GM18526 (cell line): ENCODE results near the gene CADM2.

ENCODE experiments used
- POLR2A ChIP-seq: IDR thresholded peaks from 3 replicates; pipeline ENCODE4 v1.6.1; 2011; ENCODE audit not compliant: insufficient read length; ENCODE audit errors: extremely low read depth

CADM2 gene

DNA sequence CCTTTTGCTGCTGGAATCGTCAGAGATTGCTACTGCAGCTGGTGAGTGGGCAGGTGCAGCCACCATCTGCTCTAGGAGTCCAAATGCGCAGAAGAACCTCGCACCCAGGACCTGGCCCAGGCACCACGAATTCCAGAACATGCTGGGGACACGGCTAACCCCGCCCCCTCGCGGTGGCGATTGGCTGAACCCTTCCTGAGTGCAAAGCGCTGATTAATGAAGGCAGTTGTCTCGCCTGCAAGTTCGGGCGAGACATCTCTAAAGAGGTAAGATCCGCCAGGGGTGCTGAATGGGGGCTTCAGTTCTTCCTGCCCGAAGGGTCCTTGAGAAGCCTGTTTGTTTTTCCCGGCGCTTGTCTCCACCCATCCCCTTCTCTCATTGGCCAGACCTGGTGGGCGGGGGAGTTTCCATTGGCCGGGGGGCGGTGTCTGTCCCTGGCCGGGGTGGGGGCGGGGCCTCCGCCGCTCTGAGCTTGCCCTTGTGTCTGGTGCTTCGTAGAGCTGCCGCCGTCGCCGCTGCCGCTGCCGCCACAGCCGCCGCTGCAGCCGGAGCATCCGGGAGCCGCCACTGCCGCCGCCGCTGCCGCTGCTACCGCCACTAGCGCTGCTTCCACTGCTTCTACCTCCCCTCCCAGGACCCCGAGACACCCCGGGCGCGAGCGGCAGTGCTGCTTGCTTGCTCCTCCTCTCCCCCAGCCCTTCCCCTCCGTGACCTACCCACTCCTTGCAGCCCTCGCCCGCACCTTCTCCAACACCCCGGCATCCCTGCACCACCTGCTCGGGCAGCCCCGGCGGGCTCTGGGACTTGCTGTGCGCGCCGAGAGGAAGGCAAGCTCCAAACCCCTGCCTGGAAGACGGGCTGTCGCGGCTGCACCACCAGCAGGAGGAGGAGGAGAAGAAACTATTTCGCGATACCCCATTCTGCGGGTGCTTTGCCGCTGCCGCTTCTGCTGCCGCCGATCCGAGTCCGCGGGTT lies at the start of gene CADM2:
TSS of gene CADM2 (plus strand) at position 495 of the 975 bp plus-strand sequence.
- TF ChIP-seq POLR2A: no peak

DNA sequence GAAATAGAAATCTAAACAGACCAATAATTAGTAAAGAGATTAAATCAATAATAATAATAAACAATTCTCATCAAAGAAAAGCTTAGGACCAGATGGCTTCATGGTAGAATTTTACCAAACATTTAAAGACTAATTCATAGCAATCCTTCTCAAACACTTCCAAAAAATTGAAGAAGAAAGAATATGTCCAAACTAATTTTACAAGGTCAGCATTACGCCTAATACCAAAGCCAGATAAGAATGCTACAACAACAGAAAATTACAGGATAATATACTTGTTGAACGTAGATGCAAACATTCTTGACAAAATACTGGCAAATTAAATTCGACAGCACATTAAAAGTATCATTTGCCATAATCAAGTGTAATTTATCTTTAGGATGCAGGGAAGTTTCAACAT lies 36.1 kb upstream of the CADM2 start:
- no peak for TF ChIP-seq POLR2A

- no peak for TF ChIP-seq POLR2A
Measured at GRCh38 chr3:84925571-84925970, 33.2 kb upstream of the CADM2 start.

- TF ChIP-seq POLR2A: no peak
Measured at GRCh38 chr3:84943379-84943778, 15.4 kb upstream of the CADM2 start.

DNA sequence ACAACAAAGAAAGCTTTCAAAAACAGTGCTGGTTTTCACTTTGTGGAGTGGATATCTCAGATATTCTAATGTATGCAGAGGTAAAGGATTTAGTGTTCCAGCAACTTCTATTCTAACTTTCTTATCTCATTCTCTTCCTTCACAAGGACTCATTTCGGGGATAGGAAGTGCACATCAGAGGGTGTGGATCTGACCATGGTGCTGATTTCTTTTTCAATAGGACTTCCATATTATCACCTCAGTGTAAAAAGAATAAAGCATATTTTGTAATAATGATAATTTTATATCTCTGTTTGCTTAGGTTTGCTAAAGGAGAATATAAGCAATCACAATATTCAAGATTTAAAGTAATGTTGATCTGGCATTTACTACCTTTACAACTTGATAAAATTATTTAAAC lies 12.5 kb upstream of the CADM2 start:
- TF ChIP-seq POLR2A: no peak

- TF ChIP-seq POLR2A: no peak
Measured at GRCh38 chr3:84959470-84960271, 882 bp downstream of the CADM2 start.

DNA sequence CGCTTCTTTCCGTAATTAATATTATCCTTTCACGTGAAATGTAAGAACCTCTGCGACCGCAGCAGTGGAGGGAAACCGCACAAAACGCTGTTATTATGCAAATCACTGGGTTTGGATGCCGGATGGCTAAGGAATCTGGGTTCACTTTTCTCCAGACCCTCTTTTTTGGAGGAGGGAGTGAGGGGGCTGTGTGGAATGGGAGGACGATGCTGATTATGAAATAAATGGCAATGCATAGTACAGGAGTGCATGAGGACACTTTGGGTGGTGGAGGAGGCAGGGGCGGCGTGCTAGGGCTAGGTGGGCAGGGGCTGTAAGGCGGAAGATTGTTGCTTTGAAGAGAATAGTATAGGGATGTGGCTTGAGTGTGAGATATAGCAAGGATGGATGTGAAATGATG lies 1.8 kb downstream of the CADM2 start:
- no peak for TF ChIP-seq POLR2A

- no peak for TF ChIP-seq POLR2A
Measured at GRCh38 chr3:84961011-84961410, 2.2 kb downstream of the CADM2 start.

- no peak for TF ChIP-seq POLR2A
Measured at GRCh38 chr3:84961521-84962255, 2.9 kb downstream of the CADM2 start.

DNA sequence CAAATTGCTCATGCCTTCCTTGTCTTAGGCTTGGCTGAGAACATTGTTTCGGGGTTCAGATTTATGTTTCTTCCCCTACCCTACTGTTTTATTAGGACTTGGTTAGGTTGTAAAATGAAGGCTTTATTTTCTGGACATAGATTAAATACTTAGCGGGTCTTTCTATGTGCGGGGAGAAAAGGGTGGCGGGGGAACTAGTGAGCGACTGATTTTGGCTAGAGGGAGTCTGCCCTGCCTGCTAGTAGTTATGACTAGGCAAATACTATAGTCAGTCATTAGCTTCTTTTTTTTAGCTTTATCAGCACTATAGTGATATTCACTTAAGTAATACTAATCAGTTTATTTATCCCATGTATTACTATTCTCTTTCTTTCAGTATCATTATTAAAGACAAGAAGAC lies 3.6 kb downstream of the CADM2 start:
- TF ChIP-seq POLR2A: no peak

DNA sequence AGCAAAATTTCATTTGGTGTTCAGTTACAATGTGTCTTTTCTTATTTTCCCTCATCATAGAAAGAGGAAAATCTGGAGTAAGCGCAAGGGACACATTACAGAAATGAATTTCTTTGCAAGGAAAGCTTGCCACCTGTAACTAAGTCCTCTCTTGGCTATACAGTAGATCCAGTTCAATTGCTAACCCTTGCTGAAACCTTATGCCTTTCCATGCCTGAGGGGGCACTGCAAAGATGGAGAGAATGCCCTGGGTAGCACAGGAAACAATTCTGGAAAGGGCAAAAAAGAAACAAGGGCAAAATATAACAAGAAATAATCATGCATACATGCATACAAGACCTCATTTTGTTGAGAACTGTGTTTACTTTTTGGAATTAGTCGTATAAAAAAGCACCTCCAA lies 4.3 kb downstream of the CADM2 start:
- no peak for TF ChIP-seq POLR2A

DNA sequence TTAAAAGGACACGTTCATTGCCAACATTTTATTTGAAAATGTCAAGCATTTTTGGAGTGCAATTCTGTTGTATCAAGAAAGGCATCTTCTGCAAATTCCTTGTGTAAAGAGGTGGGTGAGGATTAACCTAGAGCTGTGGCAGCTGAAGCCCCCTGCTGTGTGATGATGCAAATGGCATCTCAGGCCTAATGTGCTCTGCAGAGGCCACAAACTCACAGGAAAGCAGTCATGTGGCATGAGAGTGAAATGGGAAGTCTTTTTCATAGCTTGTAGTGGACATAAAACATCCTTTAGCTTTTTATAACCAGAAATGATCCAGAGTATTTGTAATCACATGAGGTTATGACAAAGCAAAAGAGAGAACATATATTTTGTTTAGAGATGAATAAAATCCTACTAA lies 6.4 kb downstream of the CADM2 start:
- TF ChIP-seq POLR2A: no peak

- no peak for TF ChIP-seq POLR2A
Measured at GRCh38 chr3:84967767-84968581, 9.2 kb downstream of the CADM2 start.

- no peak for TF ChIP-seq POLR2A
Measured at GRCh38 chr3:84968701-84969235, 10.0 kb downstream of the CADM2 start.

- no peak for TF ChIP-seq POLR2A
Measured at GRCh38 chr3:84974347-84974746, 15.6 kb downstream of the CADM2 start.

- no peak for TF ChIP-seq POLR2A
Measured at GRCh38 chr3:84977021-84977420, 18.2 kb downstream of the CADM2 start.
